K562 (cell line): Measurements from ENCODE around the gene ELOA2. TPM values are rescaled to one million over a fixed set of nuclear protein-coding genes. Genes with fewer than 3 reads are reported as not detected.

Experiments
- ARID3A ChIP-seq: IDR thresholded peaks from 2 replicates; pipeline ENCODE4 v1.6.1; 2012; ENCODE audit warnings: low read depth, low read length, improper control_type of control experiment, borderline replicate concordance
- CUX1 ChIP-seq: fragments of 200-800 bp; sonication (Bioruptor generic); IDR thresholded peaks from 2 replicates; pipeline ENCODE4 v1.6.1; 2016; ENCODE audit warnings: missing genetic modification characterization, missing compliant biosample characterization
- FOXK1 ChIP-seq: sonication (generic); formaldehyde crosslinking; IDR thresholded peaks from 2 replicates; pipeline ENCODE4 v1.8.0; 2022; ENCODE audit warnings: missing genetic modification reagents, mild to moderate bottlenecking, borderline replicate concordance
- HEY1 ChIP-seq: fragments of 250-450 bp; sonication (Bioruptor Pico); IDR thresholded peaks from 2 replicates; pipeline ENCODE4 v1.5.0; 2020; ENCODE audit warnings: mild to moderate bottlenecking, moderate library complexity, borderline replicate concordance
- HMG20A ChIP-seq: fragments of 450-650 bp; formaldehyde crosslinking; conservative IDR thresholded peaks from 2 replicates; pipeline ENCODE4 v1.4.0; 2020; ENCODE audit warnings: mild to moderate bottlenecking, mixed read lengths
- IRF9 ChIP-seq: fragments of 450-650 bp; IDR thresholded peaks from 2 replicates; pipeline ENCODE4 v1.6.1; 2016; ENCODE audit warnings: missing biosample characterization, missing genetic modification characterization
- MTA3 ChIP-seq: fragments of 450-650 bp; formaldehyde crosslinking; IDR thresholded peaks from 2 replicates; pipeline ENCODE4 v1.6.1; 2017; ENCODE audit warnings: mild to moderate bottlenecking, borderline replicate concordance
- RAD21 ChIP-seq, 2 experiments: fragments of 250-450 bp in 1 of 2; fragments of 450-650 bp in 1 of 2; sonication (Bioruptor Pico) in 1 of 2; formaldehyde crosslinking in 1 of 2; IDR thresholded peaks in 1 of 2; conservative IDR thresholded peaks in 1 of 2; 2 replicates each; pipeline versions ENCODE4 v1.4.0 to v1.8.0; 2020 to 2022; ENCODE audit warnings: mild to moderate bottlenecking in 2 of 2, moderate library complexity in 1 of 2
- REST ChIP-seq, 2 experiments: fragments of 450-650 bp; formaldehyde crosslinking in 1 of 2; IDR thresholded peaks; 2 replicates each; pipeline versions ENCODE4 v1.4.0 to v1.6.1; 2014 to 2020; ENCODE audit warnings: mild to moderate bottlenecking in 2 of 2, borderline replicate concordance in 1 of 2, low read depth in 1 of 2
- RNF2 ChIP-seq: sonication (generic); IDR thresholded peaks from 2 replicates; pipeline ENCODE4 v1.6.1; 2016
- ZFX ChIP-seq: sonication (generic); formaldehyde crosslinking; IDR thresholded peaks from 2 replicates; pipeline ENCODE4 v1.8.0; 2022; ENCODE audit warnings: mild to moderate bottlenecking, missing genetic modification reagents, moderate library complexity
- polyA plus RNA-seq, 8 experiments: library from polyadenylated mRNA; depleted of rRNA in 4 of 8; stranded (reverse) in 5 of 8; unstranded in 3 of 8; fragments of >200 nt; fragmentation: Nextera tagmentation in 2 of 8; fragmentation: Illumina TruSeq in 1 of 8; extraction: Ambion mirVana in 2 of 8; extraction: Trizol in 1 of 8; gene quantifications; 2 replicates each; pipeline versions ENCODE4 v1.2.1 to v1.2.3, GENCODE V29; 2011 to 2014; ENCODE audit warnings: inconsistent platforms in 1 of 8, missing spikeins in 1 of 8
- total RNA-seq, 7 experiments: library from RNA; depleted of rRNA in 6 of 7; stranded (reverse); fragments of >200 nt in 6 of 7; fragmentation: Illumina TruSeq in 2 of 7; extraction: Trizol in 2 of 7; gene quantifications; 2 replicates each; pipeline versions ENCODE4 v1.2.1 to v1.2.3, GENCODE V29; 2011 to 2021; ENCODE audit warnings: low replicate concordance in 1 of 7

ELOA2 gene
- total and polyA plus RNA-seq, 9 of the 15 experiments (the other 6 are each of a cell fraction or from before 2014, with no cell fraction given): not detected

- TF ChIP-seq REST (IDR thresholded peaks at IDR 0.05; ENCODE audit: borderline replicate concordance) (peak; percentile 38; the same call in 1 of the 2 replicates), REST (CRISPR knock-in tag; IDR thresholded peaks at IDR 0.05; ENCODE audit: low read depth) (no peak), ARID3A (no peak), IRF9 (tag) (no peak), HMG20A (CRISPR knock-in tag) (no peak), FOXK1 (CRISPR knock-in tag) (no peak), RNF2 (peak; percentile 68; the same call in 1 of the 2 replicates), HEY1 (CRISPR knock-in tag) (no peak), RAD21 (CRISPR knock-in tag; conservative IDR thresholded peaks at IDR 0.05 in 1 of 2, IDR thresholded peaks at IDR 0.05 in 1 of 2) (peak; percentile 46 to 73), ZFX (no peak), CUX1 (CRISPR knock-in tag) (no peak), MTA3 (no peak)
Observed at GRCh38 chr18:47050468-47050867, 15.0 kb upstream of the ELOA2 start (continued).
